Left ventricle myocardium inferior (tissue), 1 donor: ENCODE measurements around the gene NSG2. TPM values are rescaled to one million over a fixed set of nuclear protein-coding genes. Genes with fewer than 3 reads are reported as not detected.

ENCODE experiments used
- DNase-seq: peaks from one replicate; pipeline ENCODE4 v3.0.0-alpha.2; 2020
- H3K27ac ChIP-seq: fragments of 200-600 bp; replicated peaks from 2 replicates; pipeline ENCODE4 v1.8.0; 2021
- H3K27me3 ChIP-seq: fragments of 200-600 bp; 2 replicates; pipeline ENCODE4 v1.8.0; 2021; ENCODE audit warnings: low read depth
- H3K36me3 ChIP-seq: fragments of 200-600 bp; 2 replicates; pipeline ENCODE4 v1.8.0; 2021
- H3K4me1 ChIP-seq: fragments of 200-600 bp; 2 replicates; pipeline ENCODE4 v1.8.0; 2021
- H3K4me3 ChIP-seq: fragments of 200-600 bp; 2 replicates; pipeline ENCODE4 v1.8.0; 2021; ENCODE audit warnings: mild to moderate bottlenecking, moderate library complexity
- H3K9me3 ChIP-seq: fragments of 200-600 bp; replicated peaks from 2 replicates; pipeline ENCODE4 v1.8.0; 2021
- intact Hi-C: fragments of 100-400 bp; cut with micrococcal nuclease; formaldehyde crosslinking; loops from one replicate; pipeline ENCODE4 v1.11.0; 2022
- total RNA-seq: library from RNA; stranded (reverse); fragmentation: NEBNext Ultra II Directional; extraction: Animal tissue kit (Norgen Biotek cat#: 25700); gene quantifications from one replicate; pipeline ENCODE4 v1.2.1, GENCODE V29; 2021
- TF ChIP-seq, protein P1 (sequence below): fragments of 200-600 bp; IDR thresholded peaks from 2 replicates; pipeline ENCODE4 v1.8.0; 2021; ENCODE audit warnings: antibody characterized with exemption, mild to moderate bottlenecking, borderline replicate concordance
- donor health status: DM: no; HTN: yes; CAD: no; lungs with severe emphysema.

NSG2 gene
- total RNA-seq, 1 donor from 2014 or later, result 0.08 TPM

- no peak for DNase-seq
- no peaks in the 10 kb centered on the region for H3K4me1 ChIP-seq
- peaks cover 31% of the 10 kb centered on the region for H3K27me3 ChIP-seq
- intact Hi-C loops, result no loop called here
- no peak overlapping the region for H3K27ac ChIP-seq
- no peaks in the 10 kb centered on the region for H3K9me3 ChIP-seq
- H3K4me3 ChIP-seq, result no peak overlapping the region
- H3K36me3 ChIP-seq, result no peaks in the 10 kb centered on the region
- TF ChIP-seq, protein P1, sequence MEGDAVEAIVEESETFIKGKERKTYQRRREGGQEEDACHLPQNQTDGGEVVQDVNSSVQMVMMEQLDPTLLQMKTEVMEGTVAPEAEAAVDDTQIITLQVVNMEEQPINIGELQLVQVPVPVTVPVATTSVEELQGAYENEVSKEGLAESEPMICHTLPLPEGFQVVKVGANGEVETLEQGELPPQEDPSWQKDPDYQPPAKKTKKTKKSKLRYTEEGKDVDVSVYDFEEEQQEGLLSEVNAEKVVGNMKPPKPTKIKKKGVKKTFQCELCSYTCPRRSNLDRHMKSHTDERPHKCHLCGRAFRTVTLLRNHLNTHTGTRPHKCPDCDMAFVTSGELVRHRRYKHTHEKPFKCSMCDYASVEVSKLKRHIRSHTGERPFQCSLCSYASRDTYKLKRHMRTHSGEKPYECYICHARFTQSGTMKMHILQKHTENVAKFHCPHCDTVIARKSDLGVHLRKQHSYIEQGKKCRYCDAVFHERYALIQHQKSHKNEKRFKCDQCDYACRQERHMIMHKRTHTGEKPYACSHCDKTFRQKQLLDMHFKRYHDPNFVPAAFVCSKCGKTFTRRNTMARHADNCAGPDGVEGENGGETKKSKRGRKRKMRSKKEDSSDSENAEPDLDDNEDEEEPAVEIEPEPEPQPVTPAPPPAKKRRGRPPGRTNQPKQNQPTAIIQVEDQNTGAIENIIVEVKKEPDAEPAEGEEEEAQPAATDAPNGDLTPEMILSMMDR, result no peak
Measured at GRCh38 chr5:174084691-174085154, 39.2 kb downstream of the NSG2 start.

GRCh38 chr5:174086751-174087150 is 41.2 kb downstream of the NSG2 start:
- Histone ChIP-seq H3K4me3 (no peak overlapping the region), H3K27me3 (peaks cover 36% of the 10 kb centered on the region), H3K36me3 (no peaks in the 10 kb centered on the region), H3K4me1 (no peaks in the 10 kb centered on the region), H3K27ac (no peak overlapping the region), H3K9me3 (no peaks in the 10 kb centered on the region)
- TF ChIP-seq, protein P1, result no peak
- DNase-seq, result no peak
- intact Hi-C loops, result no loop called here

- TF ChIP-seq, protein P1, result no peak
- Histone ChIP-seq H3K9me3 (no peaks in the 10 kb centered on the region), H3K27me3 (peaks cover 33% of the 10 kb centered on the region), H3K27ac (no peak overlapping the region), H3K4me3 (no peak overlapping the region), H3K36me3 (no peaks in the 10 kb centered on the region), H3K4me1 (no peaks in the 10 kb centered on the region)
- no peak for DNase-seq
- intact Hi-C loops, result no loop called here
Measured at GRCh38 chr5:174087783-174088182, 42.3 kb downstream of the NSG2 start.

- Histone ChIP-seq H3K9me3 (no peaks in the 10 kb centered on the region), H3K27ac (no peak overlapping the region), H3K4me1 (no peaks in the 10 kb centered on the region), H3K27me3 (peaks cover 36% of the 10 kb centered on the region), H3K4me3 (no peak overlapping the region), H3K36me3 (no peaks in the 10 kb centered on the region)
- TF ChIP-seq, protein P1, result no peak
- intact Hi-C loops, result no loop called here
- DNase-seq, result no peak
Measured at GRCh38 chr5:174090129-174090528, 44.6 kb downstream of the NSG2 start.

- intact Hi-C loops, result no loop called here
Measured at GRCh38 chr5:174093123-174093522, 47.6 kb downstream of the NSG2 start.

More at GRCh38 chr5:174093123-174093522, 47.6 kb downstream of the NSG2 start:
- no peaks in the 10 kb centered on the region for H3K4me1 ChIP-seq
- peaks cover 28% of the 10 kb centered on the region for H3K27me3 ChIP-seq
- H3K4me3 ChIP-seq, result no peak overlapping the region
- no peak for DNase-seq
- H3K9me3 ChIP-seq, result no peaks in the 10 kb centered on the region
- TF ChIP-seq, protein P1, result no peak
- H3K36me3 ChIP-seq, result no peaks in the 10 kb centered on the region
- no peak overlapping the region for H3K27ac ChIP-seq
